Measurements from ENCODE around the gene MOV10L1. TPM values are rescaled to one million over a fixed set of nuclear protein-coding genes. Genes with fewer than 3 reads are reported as not detected.

The MOV10L1 gene
- total and polyA plus RNA-seq, 9 of the 15 experiments (the other 6 are each of a cell fraction or from before 2014, with no cell fraction given) = 0.06 to 0.43 (median 0.15) TPM

- no peak for TF ChIP-seq CEBPB (tag; IDR thresholded peaks at IDR 0.05)
Observed at GRCh38 chr22:50040717-50041116, 49.1 kb upstream of the MOV10L1 start (continued).

GRCh38 chr22:50041361-50042065 is 48.3 kb upstream of the MOV10L1 start:
- intact Hi-C loops (cut with micrococcal nuclease) = no loop called here
- in situ Hi-C loops (cut with MboI) = no loop called here
- ChIA-PET POLR2A (no interaction called here), CTCF (ENCODE audit: low intra/inter-chr PET ratio) (no interaction called here)
- 2% methylated on average over 13 of the region's 17 CpGs for WGBS (ENCODE audit: insufficient coverage, low coverage, missing lambda C conversion rate)
- 0 out of 2 replicates have a peak, but pooled peaks cover 3% of the 10 kb centered on the region for H4K20me1 ChIP-seq (replicated peaks; ENCODE audit: control insufficient read depth, insufficient read depth, low read length)
- H3K9ac ChIP-seq (ENCODE audit: insufficient read depth in 1 of 2, low read depth in 2 of 2, low read length in 2 of 2) = no peak overlapping the region
- H3K4me2 ChIP-seq (ENCODE audit: insufficient read depth, low read length) = no peak overlapping the region
- DNase-seq (ENCODE audit: extremely low read depth in 1 of 4, low spot score in 3 of 4) = no peak
- no peak overlapping the region for H3K4me3 ChIP-seq
- H3K27me3 ChIP-seq (ENCODE audit: control insufficient read depth in 2 of 2, insufficient read depth in 2 of 2, low read length in 2 of 2) = peaks cover 2 to 47% of the 10 kb centered on the region in 2 experiments; a peak in 3 of 5 replicates
- no peaks in the 10 kb centered on the region for H3K79me2 ChIP-seq (ENCODE audit: control insufficient read depth, insufficient read depth, low read length)
- H3K9me3 ChIP-seq (replicated peaks; ENCODE audit: control insufficient read depth, insufficient read depth, low read depth, low read length) = no peaks in the 10 kb centered on the region
- no peaks in the 10 kb centered on the region for H3K9me1 ChIP-seq (ENCODE audit: control insufficient read depth, insufficient read depth, low read length)
- ATAC-seq = no peak
- H2AFZ ChIP-seq (ENCODE audit: low read depth, low read length) = no peak overlapping the region
- no peak overlapping the region for H3K27ac ChIP-seq (ENCODE audit: extremely low read depth, low read depth, low read length)
- no peak for FAIRE-seq
- H3K36me3 ChIP-seq (ENCODE audit: control insufficient read depth, insufficient read depth, low read length) = no peaks in the 10 kb centered on the region
- BruUV-seq (replicated peaks) = no TSS peak
- H3K4me1 ChIP-seq (replicated peaks in 1 of 2; ENCODE audit: control insufficient read depth in 2 of 2, insufficient read depth in 2 of 2, low read length in 2 of 2) = peaks cover 0 to 19% of the 10 kb centered on the region in 2 experiments; a peak in 2 of 5 replicates
- no peak for TF ChIP-seq TEAD1 (CRISPR knock-in tag; IDR thresholded peaks at IDR 0.05)
- TF ChIP-seq ZNF830 (CRISPR knock-in tag; IDR thresholded peaks at IDR 0.05) = no peak
- no peak for TF ChIP-seq JUND (IDR thresholded peaks at IDR 0.05; ENCODE audit: borderline replicate concordance, low read depth, low read length)
- TF ChIP-seq JUND (tag; IDR thresholded peaks at IDR 0.05; ENCODE audit: borderline replicate concordance, low read depth, low read length) = no peak
- TF ChIP-seq RBM25 (IDR thresholded peaks at IDR 0.05; ENCODE audit: low read depth, low read length, severe bottlenecking) = no peak
- no peak for TF ChIP-seq ETV6 (IDR thresholded peaks at IDR 0.05; ENCODE audit: borderline replicate concordance in 1 of 2, low read depth in 2 of 2, low read length in 1 of 2)
- TF ChIP-seq ETV6 (CRISPR knock-in tag; IDR thresholded peaks at IDR 0.05; ENCODE audit: borderline replicate concordance) = no peak
- TF ChIP-seq ZNF23 (CRISPR knock-in tag; IDR thresholded peaks at IDR 0.05) = no peak
- TF ChIP-seq ETS1 (conservative IDR thresholded peaks at IDR 0.05; ENCODE audit: control insufficient read depth, low read depth, low read length) = no peak
- no peak for TF ChIP-seq SAFB2 (IDR thresholded peaks at IDR 0.05; ENCODE audit: borderline replicate concordance, low read depth, low read length, severe bottlenecking)
- TF ChIP-seq U2AF2 (optimal IDR thresholded peaks at IDR 0.05; ENCODE audit: low read depth, low read length) = no peak
- TF ChIP-seq ATF4 (CRISPR knock-in tag; IDR thresholded peaks at IDR 0.05) = no peak
- no peak for TF ChIP-seq HMBOX1 (IDR thresholded peaks at IDR 0.05)

Measured in K562 (cell line).